Chondrocyte (in vitro differentiated cells): ENCODE measurements around the gene SYNE2. TPM values are rescaled to one million over a fixed set of nuclear protein-coding genes. Genes with fewer than 3 reads are reported as not detected.

Experiments
- DNase-seq: peaks from one replicate; pipeline ENCODE4 v3.0.0; 2021; ENCODE audit warnings: mixed read lengths, low spot score
- H3K27ac Mint-ChIP-seq: one replicate; pipeline ENCODE4 v1.8.0; 2021; ENCODE audit warnings: mild to moderate bottlenecking, moderate library complexity, mixed read lengths; ENCODE audit not compliant: unreplicated experiment
- H3K27me3 Mint-ChIP-seq: 2 replicates; pipeline ENCODE4 v1.8.0; 2021; ENCODE audit warnings: low read depth, mixed read lengths
- H3K36me3 Mint-ChIP-seq: 2 replicates; pipeline ENCODE4 v1.8.0; 2021; ENCODE audit warnings: low read depth, mixed read lengths
- H3K4me1 Mint-ChIP-seq: 2 replicates; pipeline ENCODE4 v1.8.0; 2021; ENCODE audit warnings: low read depth, mild to moderate bottlenecking, mixed read lengths
- H3K4me3 Mint-ChIP-seq: one replicate; pipeline ENCODE4 v1.8.0; 2021; ENCODE audit warnings: mild to moderate bottlenecking, moderate library complexity, mixed read lengths; ENCODE audit not compliant: unreplicated experiment
- H3K9me3 Mint-ChIP-seq: 2 replicates; pipeline ENCODE4 v1.8.0; 2021; ENCODE audit warnings: low read depth, mixed read lengths
- total RNA-seq: library from RNA; stranded (reverse); gene quantifications from 3 replicates; pipeline ENCODE4 v1.2.1, GENCODE V29; 2021
- TF ChIP-seq, protein P1 (sequence below): fragments of 200-600 bp; sonication (generic); IDR thresholded peaks from 2 replicates; pipeline ENCODE4 v1.5.0; 2021; ENCODE audit warnings: antibody characterized with exemption, mild to moderate bottlenecking, moderate library complexity

The SYNE2 gene
- total RNA-seq, 1 donor from 2014 or later: 13.6 TPM

DNA sequence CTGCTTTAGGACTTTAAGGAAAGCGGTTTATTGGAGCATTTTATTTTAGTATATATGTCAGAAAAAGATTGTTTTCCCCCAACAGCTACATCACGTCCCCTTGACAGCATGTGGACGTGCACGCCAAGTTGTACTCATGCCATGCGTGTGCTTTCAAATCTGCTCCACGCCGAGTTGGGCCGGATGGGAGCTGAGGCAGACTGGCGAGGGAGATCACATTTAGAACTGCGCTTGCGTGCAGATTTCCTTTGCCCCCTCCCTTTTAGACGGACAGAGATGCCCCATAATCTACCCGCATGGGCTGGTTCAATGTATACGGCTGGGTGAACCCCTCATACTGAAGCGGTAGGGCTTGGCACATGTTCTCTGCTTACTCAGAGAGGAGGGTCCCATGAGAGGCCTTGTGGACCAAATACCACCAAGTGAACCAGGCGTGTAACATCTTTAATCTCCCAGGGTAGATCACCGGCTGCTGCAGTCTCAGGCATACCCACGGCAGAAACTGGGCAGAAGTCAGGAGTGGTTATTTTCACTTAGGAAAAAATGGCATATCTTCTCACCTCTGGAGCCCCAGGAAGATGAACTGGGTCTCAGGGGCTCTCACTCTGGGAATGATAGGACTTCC lies 349.2 kb downstream of the SYNE2 start:
- Mint-ChIP-seq H3K27me3 (no peaks in the 10 kb centered on the region), H3K4me1 (peaks cover 5% of the 10 kb centered on the region), H3K9me3 (no peaks in the 10 kb centered on the region), H3K27ac (no peak overlapping the region), H3K36me3 (peaks cover 3% of the 10 kb centered on the region), H3K4me3 (no peak overlapping the region)
- DNase-seq: no peak
- TF ChIP-seq, protein P1, sequence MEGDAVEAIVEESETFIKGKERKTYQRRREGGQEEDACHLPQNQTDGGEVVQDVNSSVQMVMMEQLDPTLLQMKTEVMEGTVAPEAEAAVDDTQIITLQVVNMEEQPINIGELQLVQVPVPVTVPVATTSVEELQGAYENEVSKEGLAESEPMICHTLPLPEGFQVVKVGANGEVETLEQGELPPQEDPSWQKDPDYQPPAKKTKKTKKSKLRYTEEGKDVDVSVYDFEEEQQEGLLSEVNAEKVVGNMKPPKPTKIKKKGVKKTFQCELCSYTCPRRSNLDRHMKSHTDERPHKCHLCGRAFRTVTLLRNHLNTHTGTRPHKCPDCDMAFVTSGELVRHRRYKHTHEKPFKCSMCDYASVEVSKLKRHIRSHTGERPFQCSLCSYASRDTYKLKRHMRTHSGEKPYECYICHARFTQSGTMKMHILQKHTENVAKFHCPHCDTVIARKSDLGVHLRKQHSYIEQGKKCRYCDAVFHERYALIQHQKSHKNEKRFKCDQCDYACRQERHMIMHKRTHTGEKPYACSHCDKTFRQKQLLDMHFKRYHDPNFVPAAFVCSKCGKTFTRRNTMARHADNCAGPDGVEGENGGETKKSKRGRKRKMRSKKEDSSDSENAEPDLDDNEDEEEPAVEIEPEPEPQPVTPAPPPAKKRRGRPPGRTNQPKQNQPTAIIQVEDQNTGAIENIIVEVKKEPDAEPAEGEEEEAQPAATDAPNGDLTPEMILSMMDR: no peak

DNA sequence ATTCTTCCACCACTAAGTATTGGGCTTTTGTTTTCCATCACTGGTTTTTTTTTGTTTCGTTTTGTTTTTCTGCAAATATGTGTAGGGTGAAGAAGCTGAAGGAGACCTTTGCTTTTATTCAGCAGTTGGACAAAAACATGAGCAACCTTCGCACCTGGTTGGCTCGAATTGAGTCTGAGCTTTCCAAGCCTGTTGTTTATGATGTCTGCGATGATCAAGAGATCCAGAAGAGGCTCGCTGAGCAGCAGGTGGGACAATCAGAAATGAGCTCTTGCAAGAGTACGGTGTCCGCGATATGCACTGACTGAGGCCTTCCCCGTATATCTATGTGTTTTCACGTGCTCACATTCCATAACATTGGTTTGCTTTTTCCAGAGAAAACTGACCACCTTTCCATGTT lies 349.9 kb downstream of the SYNE2 start:
- TF ChIP-seq, protein P1: no peak
- H3K9me3 Mint-ChIP-seq: no peaks in the 10 kb centered on the region
- no peak overlapping the region for H3K4me3 Mint-ChIP-seq
- no peaks in the 10 kb centered on the region for H3K4me1 Mint-ChIP-seq
- H3K36me3 Mint-ChIP-seq: peaks cover 3% of the 10 kb centered on the region
- H3K27me3 Mint-ChIP-seq: no peaks in the 10 kb centered on the region
- DNase-seq: no peak
- H3K27ac Mint-ChIP-seq: no peak overlapping the region

DNA sequence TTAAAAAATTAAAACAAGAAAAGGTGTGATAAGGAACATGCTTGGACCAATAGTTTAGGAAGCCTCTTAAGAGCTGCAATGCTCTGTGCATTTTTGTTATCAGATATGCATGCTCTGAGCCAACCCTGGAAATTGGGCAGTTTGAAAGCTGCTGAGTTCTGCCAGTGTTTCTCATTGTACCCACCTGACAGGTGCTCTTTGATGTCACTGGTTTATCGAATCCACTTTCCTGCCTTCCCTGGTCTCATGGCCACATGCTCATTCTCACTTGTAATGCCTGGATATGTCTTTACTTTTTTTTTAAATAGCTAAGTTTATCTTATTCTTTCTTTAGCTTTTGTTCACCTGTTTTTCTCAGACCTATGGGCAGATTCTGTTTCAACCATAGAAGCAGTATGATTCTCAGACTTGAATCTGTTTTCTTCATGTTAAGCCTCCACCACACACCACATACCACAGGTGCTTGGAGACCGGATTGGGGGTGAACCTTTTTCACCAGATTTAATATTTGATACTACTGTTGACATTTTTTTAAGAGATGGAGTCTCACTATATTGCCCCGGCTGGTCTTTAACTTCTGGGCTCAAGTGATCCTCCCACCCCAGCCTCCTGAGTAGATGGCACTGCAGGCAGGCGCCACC lies 350.7 kb downstream of the SYNE2 start:
- no peak overlapping the region for H3K4me3 Mint-ChIP-seq
- no peak overlapping the region for H3K27ac Mint-ChIP-seq
- H3K36me3 Mint-ChIP-seq: peaks cover 3% of the 10 kb centered on the region
- H3K27me3 Mint-ChIP-seq: no peaks in the 10 kb centered on the region
- H3K4me1 Mint-ChIP-seq: no peaks in the 10 kb centered on the region
- no peak for DNase-seq
- H3K9me3 Mint-ChIP-seq: no peaks in the 10 kb centered on the region
- TF ChIP-seq, protein P1: no peak

DNA sequence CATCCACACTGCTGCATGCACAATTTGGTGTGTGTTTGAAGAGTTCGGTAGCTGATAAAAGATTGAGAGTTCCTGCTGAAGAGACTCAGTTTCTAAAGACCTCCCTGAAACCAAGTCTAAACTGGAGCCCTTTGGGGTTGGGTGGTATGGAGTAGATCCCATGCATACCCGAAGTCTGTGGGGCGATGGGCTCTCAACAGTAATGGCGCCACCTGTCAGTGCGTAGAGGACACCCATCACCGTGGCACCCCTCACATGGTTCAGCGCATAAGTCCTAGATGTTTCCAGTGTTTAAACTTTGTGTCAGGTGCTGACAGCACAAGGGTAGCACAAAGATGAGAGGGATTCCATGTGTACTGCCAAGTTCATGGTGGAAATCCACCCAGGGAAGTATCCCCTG lies 355.5 kb downstream of the SYNE2 start:
- no peak for DNase-seq
- TF ChIP-seq, protein P1: no peak
- no peaks in the 10 kb centered on the region for H3K9me3 Mint-ChIP-seq
- H3K4me1 Mint-ChIP-seq: peaks cover 4% of the 10 kb centered on the region
- no peak overlapping the region for H3K4me3 Mint-ChIP-seq
- H3K27me3 Mint-ChIP-seq: no peaks in the 10 kb centered on the region
- H3K27ac Mint-ChIP-seq: no peak overlapping the region
- H3K36me3 Mint-ChIP-seq: peaks cover 1% of the 10 kb centered on the region

DNA sequence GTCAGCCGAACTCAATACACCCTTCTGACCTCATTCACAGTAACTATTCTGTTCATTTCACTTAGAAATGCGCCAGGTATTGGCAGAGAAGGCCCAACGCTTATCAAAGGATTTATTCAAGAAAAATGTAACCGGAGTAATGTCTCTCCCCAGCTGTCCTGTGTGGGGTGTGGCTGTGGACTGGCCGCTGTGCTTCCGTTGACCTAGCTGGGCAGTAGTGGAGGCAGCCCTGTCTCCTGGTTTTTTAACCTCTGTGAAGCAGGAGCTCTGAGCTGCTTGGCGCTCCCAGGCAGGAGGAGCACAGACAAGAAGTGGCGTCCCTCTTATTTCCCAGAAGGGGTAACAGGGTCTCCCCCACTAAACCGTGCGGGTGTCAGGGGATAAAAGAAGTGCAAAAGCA lies 356.2 kb downstream of the SYNE2 start:
- H3K9me3 Mint-ChIP-seq: no peaks in the 10 kb centered on the region
- TF ChIP-seq, protein P1: no peak
- no peak overlapping the region for H3K4me3 Mint-ChIP-seq
- peaks cover 1% of the 10 kb centered on the region for H3K36me3 Mint-ChIP-seq
- DNase-seq: no peak
- no peaks in the 10 kb centered on the region for H3K27me3 Mint-ChIP-seq
- H3K27ac Mint-ChIP-seq: no peak overlapping the region
- peaks cover 4% of the 10 kb centered on the region for H3K4me1 Mint-ChIP-seq
